COLO829 (cell line): ENCODE measurements around the gene STXBP5.

ENCODE experiments used
- DNase-seq: peaks from one replicate; pipeline ENCODE4 v3.0.0; 2012; ENCODE audit warnings: low spot score

The STXBP5 gene

GRCh38 chr6:147437615-147438014 lies 233.4 kb downstream of the STXBP5 start:
- no peak for DNase-seq

- DNase-seq, result no peak
Measured at GRCh38 chr6:147438758-147439528, 234.7 kb downstream of the STXBP5 start.
